Activated T-helper 1 cell treated with anti-CD3 and anti-CD28 coated beads, Interleukin-2, amount 50 U/mL, for 16 hours (primary cell): ENCODE measurements around the gene C10orf90.

Experiments used
- DNase-seq, 2 donors: peaks; one replicate each; pipeline ENCODE4 v3.0.0-alpha.2; 2020; ENCODE audit warnings: low read depth in 1 of 2, low spot score in 1 of 2

C10orf90 gene

GRCh38 chr10:126465771-126466170 lies 204.7 kb downstream of the C10orf90 start:
- DNase-seq, result no peak

GRCh38 chr10:126463286-126463685 lies 207.2 kb downstream of the C10orf90 start:
- no peak for DNase-seq

DNA sequence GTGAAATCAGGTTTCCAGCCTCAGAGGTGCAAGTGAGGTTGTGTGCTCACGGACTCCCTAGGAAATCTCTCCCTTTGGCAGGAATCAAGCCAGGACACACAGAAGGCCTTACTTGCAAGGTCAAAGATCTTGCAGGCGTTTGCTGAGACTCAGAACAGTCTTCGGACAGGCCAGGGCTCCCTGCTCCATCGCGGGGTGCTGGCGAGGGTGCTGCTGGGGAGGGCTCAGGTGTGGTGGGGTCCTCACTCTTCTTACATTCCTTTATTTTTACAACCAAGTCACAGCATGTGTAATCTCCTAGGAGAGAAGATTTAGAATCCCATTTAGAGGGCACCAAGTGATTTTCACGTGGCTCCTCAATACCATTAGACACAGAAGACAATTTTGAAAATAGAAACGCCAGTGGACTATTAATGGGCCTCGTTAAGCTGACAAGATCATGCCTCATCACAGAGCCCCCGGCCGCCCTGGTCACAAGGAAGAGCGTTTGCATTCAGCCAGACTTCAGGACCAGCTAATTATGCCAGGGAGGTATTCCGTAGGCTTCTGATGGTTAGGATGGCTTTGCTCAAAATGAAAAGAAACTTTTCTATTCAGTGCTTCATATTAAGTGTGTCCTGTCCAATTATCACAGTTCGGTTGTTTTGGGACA lies 209.1 kb downstream of the C10orf90 start:
- DNase-seq, result no peak

DNA sequence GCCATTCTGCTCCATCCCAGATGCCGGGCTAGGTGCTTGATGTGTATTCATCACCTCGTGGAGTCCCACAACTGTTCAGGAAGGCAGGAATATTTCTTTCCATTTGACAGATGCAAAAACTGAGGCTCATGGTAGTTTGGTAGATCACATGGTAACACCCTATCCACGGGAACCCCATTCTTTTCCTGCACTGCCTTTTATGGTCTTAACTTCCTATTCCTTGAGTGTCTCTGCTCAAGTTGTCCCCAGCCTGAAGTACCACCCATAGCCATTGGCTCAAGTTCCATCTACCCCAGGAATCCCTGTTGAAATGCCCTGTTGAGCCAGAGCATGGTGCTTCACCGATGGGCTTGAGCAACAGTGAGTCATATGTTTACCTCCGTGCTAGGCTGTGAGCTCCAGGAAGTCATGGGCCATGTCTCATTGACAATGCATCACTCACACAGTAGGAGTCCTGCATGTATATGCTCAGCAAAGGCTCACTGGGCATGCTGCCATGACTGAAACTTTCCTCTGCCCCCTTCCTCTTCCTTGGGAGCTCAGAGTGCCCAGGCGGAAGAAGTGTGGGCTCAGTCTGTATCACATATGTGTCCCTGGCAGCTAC lies 210.5 kb downstream of the C10orf90 start:
- no peak for DNase-seq

- DNase-seq, result no peak
These were observed 211.3 kb downstream of the C10orf90 start for GRCh38 chr10:126459032-126459831.

GRCh38 chr10:126458466-126458865 lies 212.0 kb downstream of the C10orf90 start:
- no peak for DNase-seq

GRCh38 chr10:126456632-126457031 lies 213.9 kb downstream of the C10orf90 start:
- DNase-seq, result no peak

DNA sequence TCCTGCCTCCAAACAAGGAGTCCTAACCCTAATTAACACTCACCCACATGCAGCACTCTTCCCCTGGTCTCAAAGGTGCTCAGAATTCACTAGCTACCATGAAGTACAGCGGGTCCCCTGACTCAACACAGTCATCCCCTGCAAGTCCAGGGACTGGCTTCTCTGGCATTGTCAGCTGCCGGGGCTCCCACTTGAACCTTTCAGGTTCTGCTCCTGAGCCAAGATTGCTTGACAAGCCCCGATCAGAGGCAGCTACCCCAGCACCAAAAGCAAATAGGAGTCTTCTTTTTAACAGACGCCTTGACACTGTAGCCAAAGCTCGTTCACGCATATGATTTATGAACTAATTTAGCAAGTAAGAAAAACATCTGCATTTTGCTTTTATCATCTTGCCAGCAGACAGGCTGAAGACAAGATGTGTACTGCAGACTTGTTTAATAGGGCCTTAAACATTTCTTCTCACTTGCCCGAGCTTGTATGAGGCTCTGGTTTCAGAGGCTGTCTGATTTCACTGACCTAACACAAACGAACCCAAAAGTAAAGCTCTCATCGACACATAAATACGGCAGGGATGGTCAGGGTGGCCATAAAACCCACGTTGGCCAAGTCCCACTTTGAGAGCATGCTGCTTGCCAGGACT lies 214.6 kb downstream of the C10orf90 start:
- no peak for DNase-seq

DNA sequence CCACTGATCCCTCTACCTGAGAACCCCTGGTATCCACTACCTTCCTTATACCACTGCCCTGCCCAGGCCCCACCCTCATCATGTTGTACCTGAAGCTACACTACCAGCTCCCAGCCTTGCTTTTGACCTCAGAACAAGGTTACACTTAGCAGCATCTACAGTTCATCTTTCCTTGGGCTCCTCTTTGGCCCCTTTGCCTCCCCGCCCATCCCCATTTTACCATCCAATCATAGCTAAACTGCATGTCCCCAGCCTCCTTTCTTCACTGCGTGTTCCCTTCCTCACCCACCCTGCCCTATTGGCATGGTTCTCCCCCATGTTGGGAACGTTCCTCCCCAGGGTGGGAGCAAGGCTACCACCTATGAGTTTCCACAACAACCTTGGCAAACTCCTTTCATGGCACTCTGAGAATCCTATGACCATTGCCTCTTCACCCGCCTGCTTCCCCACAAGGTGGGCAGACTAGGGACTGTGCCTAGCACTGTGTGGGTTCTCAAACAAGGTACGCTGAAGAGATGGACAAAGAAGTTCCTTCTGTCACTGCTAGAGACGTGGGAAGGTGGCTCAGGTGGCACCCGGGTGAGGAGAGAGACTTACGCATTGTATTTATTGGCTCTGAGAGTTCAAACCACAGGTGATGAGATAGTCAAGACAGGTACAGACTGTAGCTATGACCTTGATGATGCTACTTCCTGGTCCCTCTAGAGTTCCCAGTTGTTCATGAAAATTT lies 215.3 kb downstream of the C10orf90 start:
- DNase-seq, result no peak

- no peak for DNase-seq
These were observed 216.3 kb downstream of the C10orf90 start for GRCh38 chr10:126454045-126454751.

DNA sequence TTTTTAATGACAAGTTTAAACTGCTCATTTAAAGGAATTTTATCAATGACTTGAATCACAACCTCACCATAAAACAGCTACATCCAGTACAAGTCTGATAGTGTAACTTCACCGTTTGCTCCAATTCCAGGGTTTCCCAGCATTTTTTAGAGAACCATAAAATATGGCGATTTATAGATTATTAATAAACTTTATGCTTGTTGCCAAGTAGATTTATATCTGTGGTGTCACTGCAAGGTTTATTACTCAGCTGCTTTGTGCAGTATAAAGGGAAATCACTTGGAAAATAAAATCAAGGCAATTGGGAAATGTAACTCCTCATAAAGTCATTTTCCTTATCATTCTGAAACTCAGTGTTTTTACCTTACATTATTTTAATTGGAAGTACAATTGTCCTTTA lies 218.2 kb downstream of the C10orf90 start:
- DNase-seq, result no peak

- no peak for DNase-seq
These were observed 222.4 kb downstream of the C10orf90 start for GRCh38 chr10:126448091-126448490.

- DNase-seq, result no peak
These were observed 230.6 kb downstream of the C10orf90 start for GRCh38 chr10:126439942-126440341.

GRCh38 chr10:126438407-126438783 lies 232.1 kb downstream of the C10orf90 start:
- no peak for DNase-seq

DNA sequence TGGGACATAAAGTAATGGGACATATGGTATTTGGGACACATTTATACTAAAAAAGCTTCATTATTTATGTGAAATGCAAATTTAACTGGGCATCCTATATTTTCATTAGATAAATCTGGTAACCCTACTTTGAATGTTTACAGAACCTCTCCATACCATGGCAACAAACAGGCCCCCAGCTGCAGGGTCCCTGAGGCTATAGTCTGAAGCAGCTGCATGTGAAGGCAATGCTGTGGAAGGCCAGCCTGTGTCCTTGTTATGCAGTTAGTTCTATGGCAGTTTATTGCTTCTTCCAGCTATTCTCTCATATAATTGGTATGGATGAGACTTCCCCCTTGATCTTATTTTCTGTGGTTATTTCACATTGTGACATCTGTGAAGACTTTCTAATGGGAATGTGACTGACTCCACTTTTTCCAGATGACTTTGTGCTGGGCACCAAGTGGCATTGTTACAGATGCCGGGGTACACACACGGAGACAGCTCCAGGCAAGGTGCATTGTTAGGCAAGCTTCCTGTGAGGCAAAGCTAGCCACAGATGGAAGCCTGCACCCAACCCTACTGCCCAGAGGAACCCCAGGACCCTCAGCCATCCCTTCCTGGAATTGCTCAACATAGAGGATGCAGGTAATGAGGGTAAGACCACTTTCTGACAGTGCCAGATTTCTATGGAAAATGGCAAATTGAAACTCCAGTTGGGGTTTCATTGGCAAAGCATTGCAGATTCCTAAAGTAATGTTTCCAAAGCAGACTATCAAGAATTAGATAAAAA lies 232.7 kb downstream of the C10orf90 start:
- no peak for DNase-seq

- no peak for DNase-seq
These were observed 236.3 kb downstream of the C10orf90 start for GRCh38 chr10:126434235-126434634.

GRCh38 chr10:126433351-126433750 lies 237.1 kb downstream of the C10orf90 start:
- DNase-seq, result no peak

DNA sequence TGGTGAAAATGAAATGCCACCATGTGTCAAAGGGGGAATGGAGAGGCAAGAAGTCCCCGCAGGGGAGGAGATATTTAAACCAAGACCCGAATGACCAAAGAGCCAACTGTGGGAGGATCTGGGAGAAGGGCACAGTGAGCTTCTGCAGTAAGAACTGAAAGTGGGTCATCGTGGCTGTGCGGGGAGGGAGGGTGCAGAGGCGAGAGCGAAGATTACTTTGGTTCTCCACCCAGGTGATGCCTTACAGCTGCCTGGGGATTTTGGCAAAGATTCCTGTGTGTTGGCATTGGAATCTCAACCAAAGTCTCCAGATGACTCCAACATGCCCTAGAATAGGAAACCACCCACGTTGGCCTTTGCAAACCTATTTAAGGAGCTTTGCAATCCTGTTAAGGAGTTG lies 238.0 kb downstream of the C10orf90 start:
- DNase-seq, result no peak

- DNase-seq, result no peak
These were observed 238.7 kb downstream of the C10orf90 start for GRCh38 chr10:126431816-126432215.

DNA sequence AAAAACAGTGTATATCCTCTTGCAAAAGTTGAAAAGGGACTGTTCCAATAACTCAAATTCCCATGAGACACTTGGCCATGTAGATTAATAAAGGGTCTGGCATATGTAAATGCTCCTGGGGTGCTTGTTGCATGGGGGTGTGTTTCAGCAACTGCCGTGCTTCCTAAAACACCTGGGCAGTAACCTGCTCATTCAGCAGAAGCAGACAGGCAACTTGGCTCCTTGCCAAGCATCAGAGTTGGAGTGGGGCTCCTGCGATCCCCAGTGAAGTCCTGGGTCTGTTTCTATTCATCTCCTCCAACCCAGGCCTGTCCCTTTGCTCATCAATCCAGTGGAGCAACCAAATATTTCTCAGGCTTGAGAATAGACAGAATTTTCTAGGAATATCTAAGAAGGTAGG lies 240.0 kb downstream of the C10orf90 start:
- DNase-seq, result no peak
